ENCODE results near the gene GXYLT2.

GRCh38 chr3:72846166-72846565, 41.7 kb upstream of the GXYLT2 start:
- TF ChIP-seq EZH2 (optimal IDR thresholded peaks at IDR 0.05; ENCODE audit: low read depth, low read length) (no peak), CTCF (IDR thresholded peaks at IDR 0.05; ENCODE audit: low read length) (no peak), EZH2phosphoT487 (IDR thresholded peaks at IDR 0.05; ENCODE audit: low read length) (no peak)
